A549 (cell line): ENCODE results near the gene LYZL1.

Experiments used
- CEBPB ChIP-seq, 2 experiments: fragments of >200 bp in 1 of 2; sonication (Bioruptor Twin) in 1 of 2; formaldehyde crosslinking in 1 of 2; IDR thresholded peaks; 2 replicates each; pipeline ENCODE4 v1.6.1; 2012 to 2016
- CHD4 ChIP-seq: fragments of 200-600 bp; sonication (generic); IDR thresholded peaks from 2 replicates; pipeline ENCODE4 v1.6.1; 2016; ENCODE audit warnings: antibody characterized with exemption, mild to moderate bottlenecking, borderline replicate concordance
- CTCF ChIP-seq: fragments of >200 bp; sonication (Bioruptor Twin); formaldehyde crosslinking; IDR thresholded peaks from 3 replicates; pipeline ENCODE4 v1.5.1; 2016
- ELK1 ChIP-seq: fragments of 150-350 bp; IDR thresholded peaks from 2 replicates; pipeline ENCODE4 v1.6.1; 2014; ENCODE audit warnings: low read depth, mild to moderate bottlenecking, low read length
- FOSL2 ChIP-seq, 2 experiments: fragments of 450-650 bp in 1 of 2; fragments of >200 bp in 1 of 2; sonication (Bioruptor Twin) in 1 of 2; formaldehyde crosslinking; IDR thresholded peaks; 2 replicates each; pipeline versions ENCODE4 v1.5.0 to v1.6.1; 2016 to 2020; ENCODE audit warnings: mild to moderate bottlenecking in 1 of 2, moderate library complexity in 1 of 2
- HOXA7 ChIP-seq: fragments of 250-450 bp; sonication (Bioruptor Pico); IDR thresholded peaks from 2 replicates; pipeline ENCODE4 v1.5.0; 2020; ENCODE audit warnings: mild to moderate bottlenecking, moderate library complexity
- MAFK ChIP-seq: fragments of 450-650 bp; IDR thresholded peaks from 2 replicates; pipeline ENCODE4 v1.6.1; 2014; ENCODE audit not compliant: partially characterized antibody
- PBX3 ChIP-seq: IDR thresholded peaks from 2 replicates; pipeline ENCODE4 v1.6.1; 2012
- PHF8 ChIP-seq: fragments of 200-600 bp; sonication (generic); IDR thresholded peaks from 2 replicates; pipeline ENCODE4 v1.6.1; 2016; ENCODE audit warnings: low read depth, mild to moderate bottlenecking, antibody characterized with exemption, moderate library complexity, borderline replicate concordance
- POLR2A ChIP-seq: IDR thresholded peaks from 2 replicates; pipeline ENCODE4 v1.6.1; 2012; ENCODE audit warnings: mild to moderate bottlenecking, low read length
- POLR2AphosphoS2 ChIP-seq: conservative IDR thresholded peaks from 2 replicates; pipeline ENCODE4 v1.6.1; 2012; ENCODE audit warnings: low read length, improper control_type of control experiment, inconsistent platforms
- RAD21 ChIP-seq, 2 experiments: fragments of >200 bp in 1 of 2; sonication (Bioruptor Twin) in 1 of 2; formaldehyde crosslinking in 1 of 2; IDR thresholded peaks in 1 of 2; conservative IDR thresholded peaks in 1 of 2; 2 replicates in 1 of 2; 3 replicates in 1 of 2; pipeline ENCODE4 v1.6.1; 2012 to 2018; ENCODE audit warnings: inconsistent platforms in 1 of 2
- SMC3 ChIP-seq: fragments of >200 bp; sonication (Bioruptor Twin); formaldehyde crosslinking; IDR thresholded peaks from 3 replicates; pipeline ENCODE4 v1.6.1; 2018; ENCODE audit warnings: inconsistent platforms
- USF2 ChIP-seq: fragments of 450-650 bp; IDR thresholded peaks from 2 replicates; pipeline ENCODE4 v1.6.1; 2014; ENCODE audit warnings: antibody characterized with exemption

DNA sequence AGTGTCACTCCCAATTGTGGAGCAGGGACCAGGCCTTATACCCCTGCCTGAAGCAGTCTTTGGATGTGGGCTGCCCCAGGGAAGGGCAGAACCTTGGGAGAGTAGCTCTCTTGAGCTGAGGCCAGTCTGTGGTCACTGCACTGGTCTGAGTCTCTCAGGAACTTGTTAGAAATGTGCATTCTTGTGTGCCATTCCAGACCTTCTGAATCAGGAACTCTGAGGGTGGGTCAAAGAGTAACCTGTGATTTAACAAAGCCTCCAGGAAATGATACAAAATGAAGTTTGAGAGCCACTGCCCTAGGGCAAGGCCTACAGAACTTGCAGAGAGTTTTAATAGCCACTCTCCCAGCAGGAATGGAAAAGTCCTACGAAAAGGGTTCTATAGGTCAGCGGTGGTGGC, 68.1 kb downstream of the LYZL1 start:
- TF ChIP-seq POLR2AphosphoS2 (no peak), POLR2A (no peak), CTCF (no peak), PHF8 (no peak), MAFK (no peak), USF2 (no peak), RAD21 (conservative IDR thresholded peaks at IDR 0.05 in 1 of 2, IDR thresholded peaks at IDR 0.05 in 1 of 2) (no peak), FOSL2 (IDR thresholded peaks at IDR 0.05) (no peak), FOSL2 (CRISPR knock-in tag; IDR thresholded peaks at IDR 0.05) (no peak), SMC3 (no peak), PBX3 (no peak), ELK1 (no peak), HOXA7 (CRISPR knock-in tag) (no peak), CHD4 (no peak), CEBPB (IDR thresholded peaks at IDR 0.05) (no peak)
